CD14-positive monocyte (primary cell): ENCODE measurements around the gene IFNG. TPM values are rescaled to one million over a fixed set of nuclear protein-coding genes. Genes with fewer than 3 reads are reported as not detected.

Experiments
- DNase-seq, 3 donors: peaks; one replicate each; pipeline ENCODE4 v3.0.0-alpha.2; 2011 to 2022
- H2AFZ ChIP-seq: 2 replicates; pipeline ENCODE4 v1.6.0; 2012; ENCODE audit warnings: mild to moderate bottlenecking, low read depth, low read length, inconsistent platforms; ENCODE audit not compliant: insufficient read depth, poor library complexity, severe bottlenecking
- H3K27ac ChIP-seq, 2 donors: 1 replicate in 1 of 2; 2 replicates in 1 of 2; pipeline ENCODE4 v1.5.1; 2012 to 2013; ENCODE audit warnings: low read length in 2 of 2, control low read depth in 1 of 2, inconsistent platforms in 1 of 2, low read depth in 1 of 2, mild to moderate bottlenecking in 1 of 2
- H3K27me3 ChIP-seq, 2 donors: one replicate each; pipeline versions ENCODE4 v1.6.0 to v1.6.1; 2011 to 2013; ENCODE audit warnings: low read length in 2 of 2; ENCODE audit not compliant: control insufficient read depth in 2 of 2, insufficient read depth in 2 of 2
- H3K36me3 ChIP-seq, 2 donors: replicated peaks in 1 of 2; 1 replicate in 1 of 2; 2 replicates in 1 of 2; pipeline versions ENCODE4 v1.5.1 to v1.6.1; 2012 to 2013; ENCODE audit warnings: low read length in 2 of 2, control low read depth in 1 of 2, inconsistent platforms in 1 of 2, mild to moderate bottlenecking in 1 of 2; ENCODE audit not compliant: insufficient read depth in 2 of 2, control insufficient read depth in 1 of 2
- H3K4me1 ChIP-seq, 2 donors: 1 replicate in 1 of 2; 2 replicates in 1 of 2; pipeline versions ENCODE4 v1.5.1 to v1.6.1; 2012 to 2013; ENCODE audit warnings: low read length in 2 of 2, control low read depth in 1 of 2, inconsistent platforms in 1 of 2, mild to moderate bottlenecking in 1 of 2, moderate library complexity in 1 of 2; ENCODE audit not compliant: insufficient read depth in 2 of 2, control insufficient read depth in 1 of 2
- H3K4me2 ChIP-seq: replicated peaks from 2 replicates; pipeline ENCODE3; 2012; ENCODE audit warnings: low read length, moderate library complexity, mild to moderate bottlenecking; ENCODE audit not compliant: poor library complexity, severe bottlenecking; ENCODE audit errors: extremely low read depth
- H3K4me3 ChIP-seq, 3 experiments: fragments of 200-600 bp in 1 of 3; sonication (generic) in 1 of 3; replicated peaks in 1 of 3; 1 replicate in 2 of 3; 2 replicates in 1 of 3; pipeline ENCODE4 v1.5.1; 2011 to 2013; ENCODE audit warnings: low read length in 3 of 3, mild to moderate bottlenecking in 3 of 3, control low read depth in 2 of 3, low read depth in 2 of 3, inconsistent platforms in 1 of 3, moderate library complexity in 1 of 3
- H3K79me2 ChIP-seq: 2 replicates; pipeline ENCODE4 v1.6.0; 2012; ENCODE audit warnings: mild to moderate bottlenecking, control low read depth, inconsistent platforms, low read length, moderate library complexity; ENCODE audit not compliant: insufficient read depth
- H3K9ac ChIP-seq: 2 replicates; pipeline ENCODE4 v1.6.0; 2017; ENCODE audit warnings: low read length, mild to moderate bottlenecking; ENCODE audit not compliant: insufficient read depth, poor library complexity, severe bottlenecking
- H3K9me3 ChIP-seq, 2 donors: replicated peaks in 1 of 2; 1 replicate in 1 of 2; 2 replicates in 1 of 2; pipeline versions ENCODE4 v1.5.1 to v1.6.1; 2012 to 2013; ENCODE audit warnings: low read length in 2 of 2, control low read depth in 1 of 2; ENCODE audit not compliant: control insufficient read depth in 1 of 2, insufficient read depth in 1 of 2
- H4K20me1 ChIP-seq: 2 replicates; pipeline ENCODE4 v1.6.0; 2012; ENCODE audit warnings: mild to moderate bottlenecking, low read length, control low read depth, moderate library complexity; ENCODE audit not compliant: insufficient read depth
- H3K27ac Mint-ChIP-seq, 7 donors: one replicate each; pipeline ENCODE4 v1.8.0; 2020; ENCODE audit warnings: mild to moderate bottlenecking in 7 of 7, mixed read lengths in 7 of 7, moderate library complexity in 6 of 7, inconsistent platforms in 2 of 7
- H3K27me3 Mint-ChIP-seq, 3 donors: one replicate each; pipeline ENCODE4 v1.8.0; 2021 to 2022; ENCODE audit warnings: low read depth in 3 of 3, mild to moderate bottlenecking in 3 of 3, mixed read lengths in 3 of 3, moderate library complexity in 3 of 3, inconsistent platforms in 1 of 3
- H3K36me3 Mint-ChIP-seq, 2 donors: one replicate each; pipeline ENCODE4 v1.8.0; 2020; ENCODE audit warnings: mixed read lengths in 2 of 2, inconsistent platforms in 1 of 2, mild to moderate bottlenecking in 1 of 2
- H3K4me1 Mint-ChIP-seq: one replicate; pipeline ENCODE4 v1.8.0; 2020; ENCODE audit warnings: mild to moderate bottlenecking, mixed read lengths
- H3K4me3 Mint-ChIP-seq, 2 donors: one replicate each; pipeline ENCODE4 v1.8.0; 2020; ENCODE audit warnings: mild to moderate bottlenecking in 2 of 2, mixed read lengths in 2 of 2, moderate library complexity in 1 of 2
- H3K9me3 Mint-ChIP-seq, 7 donors: one replicate each; pipeline ENCODE4 v1.8.0; 2020 to 2022; ENCODE audit warnings: mixed read lengths in 7 of 7, mild to moderate bottlenecking in 6 of 7, moderate library complexity in 6 of 7, inconsistent platforms in 2 of 7
- CTCF ChIP-seq: fragments of 200-600 bp; IDR thresholded peaks from one replicate; pipeline ENCODE4 v1.8.0; 2022; ENCODE audit warnings: antibody characterized with exemption, mild to moderate bottlenecking
- WGBS: methylation state at CpG from one replicate; pipeline ENCODE4 v1.1.5; 2013; ENCODE audit warnings: missing lambda C conversion rate; ENCODE audit not compliant: insufficient coverage; 5-methylcytosine and 5-hydroxymethylcytosine counted together
- intact Hi-C, 2 donors: fragments of 100-400 bp; cut with micrococcal nuclease; formaldehyde crosslinking; loops; one replicate each; pipeline versions ENCODE4 v1.15.0 to v1.15.1; 2023
- polyA plus RNA-seq, 3 donors: library from polyadenylated mRNA; depleted of rRNA in 1 of 3; unstranded in 2 of 3; stranded (reverse) in 1 of 3; fragments of 300-500 nt in 2 of 3; fragments of >200 nt in 1 of 3; fragmentation: Illumina TruSeq in 2 of 3; gene quantifications; 1 replicate in 2 of 3; 2 replicates in 1 of 3; pipeline ENCODE4 v1.2.3, GENCODE V29; 2012 to 2021

Gene IFNG
- polyA plus RNA-seq, 3 donors, result not detected

GRCh38 chr12:68129979-68130378, 29.6 kb downstream of the IFNG start:
- TF ChIP-seq CTCF, result no peak
- Histone ChIP-seq H3K79me2 (no peaks in the 10 kb centered on the region), H3K9me3 (peaks cover 16 to 21% of the 10 kb centered on the region in 2 donors), H3K36me3 (no peaks in the 10 kb centered on the region), H3K27me3 (no peaks in the 10 kb centered on the region), H3K4me1 (no peaks in the 10 kb centered on the region), H3K4me2 (no peak overlapping the region), H3K27ac (no peak overlapping the region), H3K9ac (no peak overlapping the region), H4K20me1 (no peaks in the 10 kb centered on the region), H2AFZ (no peak overlapping the region), H3K4me3 (no peak overlapping the region)
- Mint-ChIP-seq H3K4me3 (no peak overlapping the region), H3K27ac (no peak overlapping the region), H3K9me3 (peaks cover 11 to 29% (median 19%) of the 10 kb centered on the region in 7 donors), H3K27me3 (peaks cover 1 to 2% (median 1%) of the 10 kb centered on the region in 3 donors), H3K36me3 (no peaks in the 10 kb centered on the region), H3K4me1 (no peaks in the 10 kb centered on the region)
- WGBS, result 94% methylated on average over 2 of the region's 2 CpGs
- DNase-seq, result no peak
- intact Hi-C loops, result no loop called here

GRCh38 chr12:68122236-68122920, 37.2 kb downstream of the IFNG start:
- H3K79me2 ChIP-seq, result no peaks in the 10 kb centered on the region
- no peaks in the 10 kb centered on the region for H4K20me1 ChIP-seq
- Mint-ChIP-seq H3K27ac (no peak overlapping the region), H3K9me3 (peaks cover 0 to 10% (median 3%) of the 10 kb centered on the region in 7 donors), H3K27me3 (peaks cover 0 to 2% (median 0%) of the 10 kb centered on the region in 3 donors), H3K4me1 (no peaks in the 10 kb centered on the region), H3K4me3 (no peak overlapping the region), H3K36me3 (no peaks in the 10 kb centered on the region)
- no peaks in the 10 kb centered on the region for H3K36me3 ChIP-seq
- intact Hi-C loops, result no loop called here
- no peaks in the 10 kb centered on the region for H3K4me1 ChIP-seq
- no CpG with 5 or more reads among the region's 3 CpGs for WGBS
- no peak for DNase-seq
- no peak overlapping the region for H3K4me2 ChIP-seq
- no peaks in the 10 kb centered on the region for H3K27me3 ChIP-seq
- no peak overlapping the region for H3K9ac ChIP-seq
- no peaks in the 10 kb centered on the region for H3K9me3 ChIP-seq
- H3K27ac ChIP-seq, result no peak overlapping the region
- no peak for TF ChIP-seq CTCF
- H3K4me3 ChIP-seq, result no peak overlapping the region
- no peak overlapping the region for H2AFZ ChIP-seq
